Cardiac ventricle fibroblast (primary cell): ENCODE measurements around the gene ZNF708. TPM values are rescaled to one million over a fixed set of nuclear protein-coding genes. Genes with fewer than 3 reads are reported as not detected.

ENCODE experiments used
- total RNA-seq: library from RNA; depleted of rRNA; stranded (reverse); fragments of >200 nt; gene quantifications from 2 replicates; pipeline ENCODE4 v1.2.3, GENCODE V29; 2015

Gene ZNF708
- 5.6 and 7.0 TPM in 2 replicates for total RNA-seq

GRCh38 chr19:21328885-21329605 is at the start of gene ZNF708:
TSS of gene ZNF708 (minus strand) at chr19:21329410. CDS start at chr19:21329212, 198 bp downstream.

DNA sequence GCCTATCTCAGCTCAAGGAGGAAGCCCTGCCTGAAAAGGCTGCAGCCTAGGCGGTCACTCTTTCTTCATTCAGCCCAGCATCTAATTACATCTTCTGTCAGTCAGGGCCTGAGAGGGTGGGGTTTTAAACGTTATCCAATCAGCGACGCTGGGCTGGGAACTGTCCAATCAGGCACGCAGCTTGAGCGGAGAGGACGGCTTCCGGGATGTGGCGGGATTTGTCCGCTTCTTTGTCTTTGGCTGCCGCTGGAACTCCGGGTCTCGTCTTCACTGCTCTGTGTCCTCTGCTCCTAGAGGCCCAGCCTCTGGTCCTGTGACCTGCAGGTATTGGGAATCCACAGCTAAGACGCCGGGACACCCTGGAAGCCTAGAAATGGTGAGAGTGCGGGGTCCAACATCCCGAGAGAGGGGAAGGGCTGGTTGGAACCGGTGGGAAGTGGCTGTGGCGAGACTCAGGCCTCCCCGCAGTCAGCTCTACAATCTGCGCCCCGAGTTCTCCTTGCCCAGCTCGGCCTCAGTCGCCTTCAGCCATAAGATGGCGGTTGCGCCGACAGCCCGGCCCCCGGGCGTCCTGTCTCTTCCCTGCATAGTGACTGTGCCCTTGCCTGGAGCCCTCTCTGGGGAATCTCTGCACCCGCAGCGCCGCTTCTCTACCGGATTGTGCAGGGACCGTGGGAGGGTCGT is 29.7 kb upstream of the ZNF708 start, which contains the start of gene ZNF738:
ZNF738 (plus strand) TSS at position 233 of the 684 bp plus-strand sequence; CDS start at position 374, 141 bp downstream.

Other genes starting within 250 kb of the ZNF708 start
- 2.2 and 5.9 TPM in 2 replicates for gene ZNF714, start 247.2 kb downstream of the ZNF708 start, total RNA-seq
- 5.6 and 7.4 TPM in 2 replicates for gene ZNF431, start 187.4 kb downstream of the ZNF708 start, total RNA-seq
- 2.6 and 2.7 TPM in 2 replicates for gene ZNF738, start 29.6 kb upstream of the ZNF708 start, total RNA-seq
- gene ZNF493, start 67.7 kb upstream of the ZNF708 start, total RNA-seq, result 8.6 and 11.4 TPM in 2 replicates
- gene ZNF429, start 176.2 kb upstream of the ZNF708 start, total RNA-seq, result 4.0 and 7.1 TPM in 2 replicates